IMR-90 (cell line): ENCODE results near the gene RIMKLA. TPM values are rescaled to one million over a fixed set of nuclear protein-coding genes. Genes with fewer than 3 reads are reported as not detected.

Experiments
- ATAC-seq: fragments of 200-7000 bp; cut with Tn5 transposase; 2 replicates; pipeline ENCODE4 v1.9.1; 2020; ENCODE audit warnings: low read depth, mild to moderate bottlenecking, moderate library complexity
- BruUV-seq: library from RNA; stranded (reverse); fragments of 400-500 nt; replicated peaks from 2 replicates; lab custom pipeline; 2021; lab: Mats Ljungman, UMichigan
- CTCF ChIA-PET: fragments of 300-600 bp; formaldehyde crosslinking; extraction: SDS; loops from one replicate; lab custom pipeline; 2021; ENCODE audit warnings: antibody characterized with exemption; lab: Yijun Ruan, JAX
- POLR2A ChIA-PET: fragments of 300-600 bp; sonication (Branson Sonifier 250); formaldehyde crosslinking; loops from one replicate; lab custom pipeline; 2022; ENCODE audit warnings: antibody characterized with exemption; ENCODE audit not compliant: unreplicated experiment; lab: Charles Lee
- DNase-seq: peaks from one replicate; pipeline ENCODE4 v3.0.0; 2013
- H2AFZ ChIP-seq: replicated peaks from 2 replicates; pipeline ENCODE3; 2013; ENCODE audit warnings: low read length, mild to moderate bottlenecking; ENCODE audit not compliant: poor library complexity
- H2AK5ac ChIP-seq: 2 replicates; pipeline ENCODE4 v1.6.1; 2013; ENCODE audit warnings: low read depth, low read length, inconsistent platforms
- H2AK9ac ChIP-seq: replicated peaks from 2 replicates; pipeline ENCODE3; 2013; ENCODE audit warnings: mild to moderate bottlenecking, low read depth, low read length, moderate library complexity; ENCODE audit not compliant: poor library complexity
- H2BK120ac ChIP-seq: 2 replicates; pipeline ENCODE4 v1.6.1; 2013; ENCODE audit warnings: low read depth, low read length, inconsistent platforms
- H2BK15ac ChIP-seq: 3 replicates; pipeline ENCODE4 v1.6.1; 2013; ENCODE audit warnings: low read depth, low read length, inconsistent platforms
- H2BK20ac ChIP-seq: 2 replicates; pipeline ENCODE4 v1.6.1; 2013; ENCODE audit warnings: low read depth, mild to moderate bottlenecking, inconsistent platforms, low read length, moderate library complexity
- H2BK5ac ChIP-seq: 2 replicates; pipeline ENCODE4 v1.6.1; 2013; ENCODE audit warnings: mild to moderate bottlenecking, low read depth, low read length, inconsistent platforms; ENCODE audit not compliant: poor library complexity, severe bottlenecking
- H3K14ac ChIP-seq: replicated peaks from 2 replicates; pipeline ENCODE4 v1.6.1; 2013; ENCODE audit warnings: low read depth, low read length, inconsistent platforms
- H3K18ac ChIP-seq: 2 replicates; pipeline ENCODE4 v1.6.1; 2013; ENCODE audit warnings: low read depth, low read length, control low read depth
- H3K23ac ChIP-seq: 2 replicates; pipeline ENCODE4 v1.6.1; 2013; ENCODE audit warnings: low read depth, low read length, inconsistent platforms
- H3K27ac ChIP-seq: 2 replicates; pipeline ENCODE4 v1.5.1; 2013; ENCODE audit warnings: mild to moderate bottlenecking, control low read depth, low read length; ENCODE audit not compliant: insufficient read depth
- H3K27me3 ChIP-seq: 2 replicates; pipeline ENCODE4 v1.6.1; 2013; ENCODE audit warnings: low read length; ENCODE audit not compliant: control insufficient read depth, insufficient read depth
- H3K36me3 ChIP-seq: 2 replicates; pipeline ENCODE4 v1.6.1; 2013; ENCODE audit warnings: low read length, mixed read lengths; ENCODE audit not compliant: control insufficient read depth, insufficient read depth
- H3K4ac ChIP-seq: 2 replicates; pipeline ENCODE4 v1.6.1; 2013; ENCODE audit warnings: low read depth, low read length, inconsistent platforms
- H3K4me1 ChIP-seq: 2 replicates; pipeline ENCODE4 v1.6.1; 2013; ENCODE audit warnings: low read length, mixed read lengths; ENCODE audit not compliant: control insufficient read depth, insufficient read depth
- H3K4me2 ChIP-seq: 2 replicates; pipeline ENCODE4 v1.6.1; 2013; ENCODE audit warnings: low read depth, mild to moderate bottlenecking, control low read depth, low read length, moderate library complexity
- H3K4me3 ChIP-seq: 2 replicates; pipeline ENCODE4 v1.5.1; 2013; ENCODE audit warnings: low read depth, mild to moderate bottlenecking, control low read depth, low read length, moderate library complexity; ENCODE audit not compliant: insufficient read depth
- H3K56ac ChIP-seq: 2 replicates; pipeline ENCODE4 v1.6.1; 2013; ENCODE audit warnings: low read length, inconsistent platforms; ENCODE audit not compliant: insufficient read depth; ENCODE audit errors: extremely low read depth
- H3K79me1 ChIP-seq, 2 experiments: 2 replicates each; pipeline ENCODE4 v1.6.1; 2013; ENCODE audit warnings: low read length in 2 of 2, inconsistent platforms in 1 of 2, low read depth in 1 of 2
- H3K9ac ChIP-seq: 2 replicates; pipeline ENCODE4 v1.6.1; 2013; ENCODE audit warnings: low read depth, low read length, control low read depth
- H3K9me1 ChIP-seq: 2 replicates; pipeline ENCODE4 v1.6.1; 2013; ENCODE audit warnings: low read length, inconsistent platforms; ENCODE audit not compliant: insufficient read depth
- H3K9me3 ChIP-seq: 2 replicates; pipeline ENCODE4 v1.6.1; 2013; ENCODE audit warnings: low read length; ENCODE audit not compliant: control insufficient read depth, insufficient read depth
- H4K20me1 ChIP-seq: 2 replicates; pipeline ENCODE4 v1.6.1; 2013; ENCODE audit warnings: low read length, inconsistent platforms; ENCODE audit not compliant: insufficient read depth
- H4K5ac ChIP-seq: 2 replicates; pipeline ENCODE4 v1.6.1; 2013; ENCODE audit warnings: mild to moderate bottlenecking, low read depth, low read length, control low read depth
- H4K8ac ChIP-seq, 2 experiments: 2 replicates each; pipeline ENCODE4 v1.6.1; 2013; ENCODE audit warnings: low read depth in 2 of 2, low read length in 2 of 2, control low read depth in 1 of 2, inconsistent platforms in 1 of 2
- H4K91ac ChIP-seq: 2 replicates; pipeline ENCODE4 v1.6.1; 2013; ENCODE audit warnings: low read depth, low read length, inconsistent platforms; ENCODE audit not compliant: insufficient read depth
- BHLHE40 ChIP-seq: fragments of 150-350 bp; IDR thresholded peaks from 2 replicates; pipeline ENCODE4 v1.6.1; 2016; ENCODE audit warnings: mild to moderate bottlenecking, low read depth, low read length
- CEBPB ChIP-seq: IDR thresholded peaks from 2 replicates; pipeline ENCODE4 v1.6.1; 2012; ENCODE audit warnings: low read depth, low read length, improper control_type of control experiment
- CHD1 ChIP-seq: IDR thresholded peaks from 2 replicates; pipeline ENCODE4 v1.6.1; 2012; ENCODE audit warnings: low read depth, low read length, improper control_type of control experiment
- CTCF ChIP-seq: conservative IDR thresholded peaks from 2 replicates; pipeline ENCODE4 v1.5.1; 2012; ENCODE audit warnings: mild to moderate bottlenecking, low read depth, low read length, improper control_type of control experiment
- ELK1 ChIP-seq: fragments of 150-350 bp; IDR thresholded peaks from 2 replicates; pipeline ENCODE4 v1.6.1; 2016; ENCODE audit warnings: low read depth, mild to moderate bottlenecking, low read length, moderate library complexity, borderline replicate concordance
- FOS ChIP-seq: fragments of 150-350 bp; IDR thresholded peaks from 2 replicates; pipeline ENCODE4 v1.6.1; 2016; ENCODE audit warnings: low read depth, low read length
- MAFK ChIP-seq: IDR thresholded peaks from 2 replicates; pipeline ENCODE4 v1.6.1; 2012; ENCODE audit warnings: low read depth, low read length, improper control_type of control experiment
- MAZ ChIP-seq: IDR thresholded peaks from 2 replicates; pipeline ENCODE4 v1.6.1; 2012; ENCODE audit warnings: low read depth, mild to moderate bottlenecking, low read length, improper control_type of control experiment, moderate library complexity, borderline replicate concordance
- MXI1 ChIP-seq: IDR thresholded peaks from 2 replicates; pipeline ENCODE4 v1.6.1; 2012; ENCODE audit warnings: low read depth, mild to moderate bottlenecking, low read length, moderate library complexity, borderline replicate concordance
- NFE2L2 ChIP-seq: fragments of 150-350 bp; IDR thresholded peaks from 2 replicates; pipeline ENCODE4 v1.6.1; 2016; ENCODE audit warnings: low read depth, mild to moderate bottlenecking, low read length
- POLR2A ChIP-seq: IDR thresholded peaks from 2 replicates; pipeline ENCODE4 v1.6.1; 2012; ENCODE audit warnings: mild to moderate bottlenecking, low read depth, low read length
- RAD21 ChIP-seq: IDR thresholded peaks from 2 replicates; pipeline ENCODE4 v1.6.1; 2012; ENCODE audit warnings: low read length, improper control_type of control experiment
- RCOR1 ChIP-seq: IDR thresholded peaks from 2 replicates; pipeline ENCODE4 v1.6.1; 2012; ENCODE audit warnings: mild to moderate bottlenecking, low read length, improper control_type of control experiment; ENCODE audit not compliant: insufficient replicate concordance
- RFX5 ChIP-seq: IDR thresholded peaks from 2 replicates; pipeline ENCODE4 v1.8.0; 2012; ENCODE audit warnings: low read depth, mild to moderate bottlenecking, low read length, moderate library complexity
- SMC3 ChIP-seq: fragments of 150-350 bp; IDR thresholded peaks from 2 replicates; pipeline ENCODE4 v1.6.1; 2016; ENCODE audit warnings: low read depth, mild to moderate bottlenecking, antibody characterized with exemption, low read length, moderate library complexity
- USF2 ChIP-seq: fragments of 150-350 bp; IDR thresholded peaks from 2 replicates; pipeline ENCODE4 v1.6.1; 2017; ENCODE audit warnings: mild to moderate bottlenecking, antibody characterized with exemption, low read length, low read depth
- WGBS, 2 experiments: methylation state at CpG; one replicate each; pipeline versions ENCODE4 v1.1.5 to v1.1.7; 2013; ENCODE audit warnings: missing lambda C conversion rate in 2 of 2; ENCODE audit not compliant: insufficient read length in 1 of 2; ENCODE audit errors: extremely low coverage in 2 of 2; 5-methylcytosine and 5-hydroxymethylcytosine counted together
- dilution Hi-C: fragments of 300-500 bp; cut with HindIII; formaldehyde crosslinking; loops from one replicate; pipeline ENCODE4 v1.14.3; 2018; ENCODE audit warnings: low sequenced_read_pairs; ENCODE audit not compliant: unreplicated experiment
- in situ Hi-C: fragments of 300-500 bp; cut with MboI; formaldehyde crosslinking; loops from 3 replicates; pipeline ENCODE4 v1.14.3; 2019; ENCODE audit warnings: low sequenced_read_pairs, inconsistent platforms, mixed read lengths
- intact Hi-C: fragments of 100-400 bp; cut with micrococcal nuclease; formaldehyde crosslinking; loops from 2 replicates; pipeline ENCODE4 v1.10.0; 2022
- polyA plus RNA-seq, 3 experiments: library from polyadenylated mRNA; depleted of rRNA; stranded (reverse); fragments of >200 nt; gene quantifications; 2 replicates each; pipeline ENCODE4 v1.2.3, GENCODE V29; 2012; ENCODE audit warnings: low replicate concordance in 1 of 3
- total RNA-seq: library from RNA; depleted of rRNA; stranded (reverse); fragments of >200 nt; gene quantifications from 2 replicates; pipeline ENCODE4 v1.2.3, GENCODE V29; 2012

RIMKLA gene
- total and polyA plus RNA-seq, 2 of the 4 experiments (the other 2 are of a cell fraction) = not detected

GRCh38 chr1:42368096-42368795 is 12.3 kb upstream of the RIMKLA start:
- H3K4ac ChIP-seq = no peak overlapping the region
- H2AFZ ChIP-seq = no peak overlapping the region
- H3K27ac ChIP-seq = no peak overlapping the region
- ChIA-PET POLR2A (no interaction called here), CTCF (no interaction called here)
- BruUV-seq = no TSS peak
- no peak overlapping the region for H2BK120ac ChIP-seq
- no peaks in the 10 kb centered on the region for H3K79me1 ChIP-seq
- no peaks in the 10 kb centered on the region for H3K36me3 ChIP-seq
- no peaks in the 10 kb centered on the region for H3K9me1 ChIP-seq
- no peak overlapping the region for H3K4me2 ChIP-seq
- H3K56ac ChIP-seq = no peak overlapping the region
- H4K8ac ChIP-seq = no peak overlapping the region
- TF ChIP-seq SMC3 (no peak), RAD21 (no peak), MXI1 (no peak), CTCF (no peak), CEBPB (no peak), RFX5 (no peak), NFE2L2 (no peak), MAFK (no peak), BHLHE40 (no peak), CHD1 (no peak), POLR2A (no peak), FOS (no peak), MAZ (no peak), USF2 (no peak), RCOR1 (no peak), ELK1 (no peak)
- no peak overlapping the region for H3K18ac ChIP-seq
- no peak overlapping the region for H3K4me3 ChIP-seq
- H3K9ac ChIP-seq = no peak overlapping the region
- no peak overlapping the region for H3K23ac ChIP-seq
- ATAC-seq (no peak), DNase-seq (no peak)
- H2BK5ac ChIP-seq = no peak overlapping the region
- H4K20me1 ChIP-seq = no peaks in the 10 kb centered on the region
- dilution Hi-C loops (no loop called here), in situ Hi-C loops (no loop called here), intact Hi-C loops (no loop called here)
- no CpG with 5 or more reads among the region's 7 CpGs for WGBS, 2 experiments
- H2AK9ac ChIP-seq = no peak overlapping the region
- peaks cover 3% of the 10 kb centered on the region; the same call in 1 of the 2 replicates for H3K27me3 ChIP-seq
- no peak overlapping the region for H4K5ac ChIP-seq
- H2BK15ac ChIP-seq = no peak overlapping the region
- no peaks in the 10 kb centered on the region for H3K4me1 ChIP-seq
- no peak overlapping the region for H4K91ac ChIP-seq
- no peaks in the 10 kb centered on the region for H3K9me3 ChIP-seq
- no peak overlapping the region for H2AK5ac ChIP-seq
- H3K14ac ChIP-seq = no peak overlapping the region
- no peak overlapping the region for H2BK20ac ChIP-seq
